CD4-positive, alpha-beta T cell (primary cell): ENCODE measurements around the gene NLGN1. TPM values are rescaled to one million over a fixed set of nuclear protein-coding genes. Genes with fewer than 3 reads are reported as not detected.

Experiments
- ATAC-seq: fragments of 200-7000 bp; cut with Tn5 transposase; one replicate; pipeline ENCODE4 v1.10.0; 2022; ENCODE audit warnings: mild to moderate bottlenecking; ENCODE audit not compliant: poor library complexity
- CTCF ChIA-PET: fragments of 350-600 bp; sonication (Branson Sonifier 250); formaldehyde crosslinking; loops from one replicate; lab custom pipeline; 2021; ENCODE audit warnings: antibody characterized with exemption, inconsistent platforms; lab: Charles Lee
- POLR2A ChIA-PET: fragments of 350-600 bp; sonication (Branson Sonifier 250); formaldehyde crosslinking; loops from one replicate; lab custom pipeline; 2021; ENCODE audit warnings: antibody characterized with exemption, inconsistent platforms; lab: Charles Lee
- DNase-seq, 14 experiments: peaks; one replicate each; pipeline ENCODE4 v3.0.0-alpha.2; 2013 to 2020; ENCODE audit warnings: mixed read lengths in 2 of 14
- H3K27ac ChIP-seq, 2 donors: one replicate each; pipeline versions ENCODE4 v1.5.1 to v1.7.0; 2013; ENCODE audit warnings: low read length in 2 of 2, low read depth in 1 of 2, mild to moderate bottlenecking in 1 of 2
- H3K27me3 ChIP-seq, 2 experiments: 1 replicate in 1 of 2; 2 replicates in 1 of 2; pipeline versions ENCODE4 v1.6.1 to v1.7.0; 2013; ENCODE audit warnings: low read length in 2 of 2, control low read depth in 1 of 2, mild to moderate bottlenecking in 1 of 2, moderate library complexity in 1 of 2; ENCODE audit not compliant: insufficient read depth in 2 of 2, control insufficient read depth in 1 of 2
- H3K36me3 ChIP-seq: one replicate; pipeline ENCODE4 v1.6.1; 2013; ENCODE audit warnings: low read length, control low read depth; ENCODE audit not compliant: insufficient read depth
- H3K4me1 ChIP-seq: one replicate; pipeline ENCODE4 v1.6.1; 2013; ENCODE audit warnings: low read length, control low read depth; ENCODE audit not compliant: insufficient read depth
- H3K4me3 ChIP-seq: one replicate; pipeline ENCODE4 v1.5.1; 2013; ENCODE audit warnings: mild to moderate bottlenecking, low read length, moderate library complexity
- H3K9me3 ChIP-seq, 2 experiments: 1 replicate in 1 of 2; 2 replicates in 1 of 2; pipeline versions ENCODE4 v1.6.1 to v1.7.0; 2013; ENCODE audit warnings: low read length in 2 of 2, mild to moderate bottlenecking in 2 of 2, control low read depth in 1 of 2, moderate library complexity in 1 of 2; ENCODE audit not compliant: control insufficient read depth in 1 of 2, insufficient read depth in 1 of 2
- H3K27ac Mint-ChIP-seq: one replicate; pipeline ENCODE4 v1.8.0; 2020; ENCODE audit warnings: mixed read lengths
- H3K27me3 Mint-ChIP-seq: one replicate; pipeline ENCODE4 v1.8.0; 2021; ENCODE audit warnings: mixed read lengths
- H3K36me3 Mint-ChIP-seq: one replicate; pipeline ENCODE4 v1.8.0; 2021; ENCODE audit warnings: low read depth, mixed read lengths
- H3K4me1 Mint-ChIP-seq: one replicate; pipeline ENCODE4 v1.8.0; 2021; ENCODE audit warnings: low read depth, mixed read lengths
- H3K4me3 Mint-ChIP-seq: one replicate; pipeline ENCODE4 v1.8.0; 2020; ENCODE audit warnings: mild to moderate bottlenecking, mixed read lengths
- H3K9me3 Mint-ChIP-seq: one replicate; pipeline ENCODE4 v1.8.0; 2020; ENCODE audit warnings: mixed read lengths
- intact Hi-C, 2 experiments: fragments of 100-400 bp; cut with DNase I in 1 of 2; cut with micrococcal nuclease in 1 of 2; formaldehyde crosslinking; loops; one replicate each; pipeline versions ENCODE4 v1.15.1 to v1.9.0; 2023 to 2025; cut with DNase I, micrococcal nuclease
- total RNA-seq, 174 experiments: library from RNA in 2 of 174; stranded (reverse) in 2 of 174; gene quantifications; one replicate each; pipeline ENCODE4 v1.2.3 and lab custom pipeline; 2021 to 2026
- TF ChIP-seq, protein P1 (sequence below): fragments of 200-600 bp; IDR thresholded peaks from one replicate; pipeline ENCODE4 v1.8.0; 2022; ENCODE audit warnings: antibody characterized with exemption, mild to moderate bottlenecking

NLGN1 gene
- total RNA-seq, 2 experiments from 2014 or later = not detected

DNA sequence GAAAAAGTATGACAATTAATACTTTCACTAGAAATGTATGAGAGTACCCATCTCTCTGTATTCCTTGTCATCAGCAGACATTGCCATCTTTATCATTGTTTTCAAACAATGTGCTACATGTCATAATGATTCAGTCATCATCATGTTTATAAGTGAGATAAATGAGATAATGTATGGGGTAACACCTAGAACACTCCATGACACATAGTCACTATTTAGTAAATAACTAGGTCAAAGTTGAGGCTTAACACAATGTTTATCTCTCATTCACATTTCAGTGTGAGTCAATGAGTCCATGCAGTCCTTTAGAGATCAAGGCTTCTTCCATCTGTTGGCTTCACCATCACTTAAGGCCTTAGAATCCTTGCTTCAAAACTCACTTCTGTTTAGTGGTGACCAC, 70.0 kb downstream of the NLGN1 start:
- ChIA-PET CTCF (no interaction called here), POLR2A (no interaction called here)
- Mint-ChIP-seq H3K9me3 (no peaks in the 10 kb centered on the region), H3K36me3 (no peaks in the 10 kb centered on the region), H3K4me1 (no peaks in the 10 kb centered on the region), H3K27me3 (no peaks in the 10 kb centered on the region), H3K4me3 (no peak overlapping the region), H3K27ac (no peak overlapping the region)
- H3K36me3 ChIP-seq = no peaks in the 10 kb centered on the region
- no peak overlapping the region for H3K27ac ChIP-seq
- no peaks in the 10 kb centered on the region for H3K27me3 ChIP-seq
- ATAC-seq (no peak), DNase-seq (no peak)
- no peak overlapping the region for H3K4me3 ChIP-seq
- intact Hi-C loops = no loop called here
- TF ChIP-seq, protein P1, sequence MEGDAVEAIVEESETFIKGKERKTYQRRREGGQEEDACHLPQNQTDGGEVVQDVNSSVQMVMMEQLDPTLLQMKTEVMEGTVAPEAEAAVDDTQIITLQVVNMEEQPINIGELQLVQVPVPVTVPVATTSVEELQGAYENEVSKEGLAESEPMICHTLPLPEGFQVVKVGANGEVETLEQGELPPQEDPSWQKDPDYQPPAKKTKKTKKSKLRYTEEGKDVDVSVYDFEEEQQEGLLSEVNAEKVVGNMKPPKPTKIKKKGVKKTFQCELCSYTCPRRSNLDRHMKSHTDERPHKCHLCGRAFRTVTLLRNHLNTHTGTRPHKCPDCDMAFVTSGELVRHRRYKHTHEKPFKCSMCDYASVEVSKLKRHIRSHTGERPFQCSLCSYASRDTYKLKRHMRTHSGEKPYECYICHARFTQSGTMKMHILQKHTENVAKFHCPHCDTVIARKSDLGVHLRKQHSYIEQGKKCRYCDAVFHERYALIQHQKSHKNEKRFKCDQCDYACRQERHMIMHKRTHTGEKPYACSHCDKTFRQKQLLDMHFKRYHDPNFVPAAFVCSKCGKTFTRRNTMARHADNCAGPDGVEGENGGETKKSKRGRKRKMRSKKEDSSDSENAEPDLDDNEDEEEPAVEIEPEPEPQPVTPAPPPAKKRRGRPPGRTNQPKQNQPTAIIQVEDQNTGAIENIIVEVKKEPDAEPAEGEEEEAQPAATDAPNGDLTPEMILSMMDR = no peak
- no peaks in the 10 kb centered on the region for H3K4me1 ChIP-seq
- H3K9me3 ChIP-seq = no peaks in the 10 kb centered on the region

DNA sequence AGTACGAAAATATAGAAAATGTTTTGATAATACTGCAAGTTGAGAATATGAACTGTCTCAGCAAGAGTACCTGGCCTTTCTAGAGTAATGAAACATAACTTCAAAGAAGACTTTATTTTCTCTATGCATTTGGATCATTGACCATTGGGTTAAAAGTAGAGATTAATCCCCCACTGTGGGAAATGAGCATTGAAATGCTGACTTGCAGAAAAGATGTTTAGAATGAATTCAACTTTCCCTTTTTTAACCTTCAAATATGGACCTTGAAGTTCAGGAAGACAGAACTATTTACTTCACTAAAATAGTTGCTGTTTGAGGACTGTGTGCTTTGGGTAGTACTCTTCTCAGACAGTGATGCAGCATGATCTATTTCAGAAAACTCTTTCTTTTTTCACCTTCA, 75.7 kb downstream of the NLGN1 start:
- ATAC-seq (no peak), DNase-seq (no peak)
- H3K36me3 ChIP-seq = no peaks in the 10 kb centered on the region
- TF ChIP-seq, protein P1 = no peak
- Mint-ChIP-seq H3K4me3 (no peak overlapping the region), H3K27me3 (no peaks in the 10 kb centered on the region), H3K4me1 (no peaks in the 10 kb centered on the region), H3K27ac (no peak overlapping the region), H3K9me3 (peaks cover 4% of the 10 kb centered on the region), H3K36me3 (no peaks in the 10 kb centered on the region)
- CTCF ChIA-PET = no interaction called here
- H3K9me3 ChIP-seq = no peaks in the 10 kb centered on the region
- POLR2A ChIA-PET = no interaction called here
- H3K27ac ChIP-seq = no peak overlapping the region
- H3K4me1 ChIP-seq = no peaks in the 10 kb centered on the region
- H3K4me3 ChIP-seq = no peak overlapping the region
- intact Hi-C loops = no loop called here
- H3K27me3 ChIP-seq = no peaks in the 10 kb centered on the region

DNA sequence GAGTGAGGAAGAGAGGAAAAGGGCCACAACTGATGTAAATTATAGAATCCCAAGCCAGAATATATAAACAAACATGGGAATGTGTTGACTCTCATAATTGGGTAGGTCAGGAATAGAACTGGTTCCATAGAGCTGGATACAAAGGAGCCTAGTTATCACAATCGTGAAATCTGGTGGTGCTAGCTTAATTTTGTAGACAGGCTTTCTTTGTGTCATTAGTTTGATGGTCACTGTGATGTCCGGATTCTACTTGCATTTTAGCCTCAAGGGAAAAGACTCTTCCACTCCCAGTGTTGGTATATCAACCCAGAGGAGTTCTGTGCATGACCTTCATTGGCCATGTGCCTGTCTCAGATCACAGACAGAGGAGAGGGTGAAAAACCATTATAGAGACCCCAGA, 81.8 kb downstream of the NLGN1 start:
- no peaks in the 10 kb centered on the region for H3K4me1 Mint-ChIP-seq
- H3K9me3 Mint-ChIP-seq = peaks cover 10% of the 10 kb centered on the region
- no peaks in the 10 kb centered on the region for H3K36me3 Mint-ChIP-seq
- H3K27me3 ChIP-seq = no peaks in the 10 kb centered on the region
- POLR2A ChIA-PET = no interaction called here
- H3K4me3 ChIP-seq = no peak overlapping the region
- CTCF ChIA-PET = no interaction called here
- H3K27ac ChIP-seq = no peak overlapping the region
- no peaks in the 10 kb centered on the region for H3K27me3 Mint-ChIP-seq
- intact Hi-C loops = no loop called here
- H3K4me1 ChIP-seq = no peaks in the 10 kb centered on the region
- no peak for DNase-seq
- no peak for ATAC-seq
- no peaks in the 10 kb centered on the region for H3K9me3 ChIP-seq
- no peak overlapping the region for H3K27ac Mint-ChIP-seq
- TF ChIP-seq, protein P1 = no peak
- H3K36me3 ChIP-seq = no peaks in the 10 kb centered on the region
- H3K4me3 Mint-ChIP-seq = no peak overlapping the region
